SU-DHL-6 (cell line): Measurements from ENCODE around the gene CARD11.

ENCODE experiments used
- H2AFZ ChIP-seq: fragments of 200-600 bp; sonication (generic); 2 replicates; pipeline ENCODE4 v1.6.1; 2014; ENCODE audit warnings: low read depth, mild to moderate bottlenecking, moderate library complexity, mixed read lengths, antibody characterized with exemption, low read length; ENCODE audit not compliant: severe bottlenecking
- H3F3A ChIP-seq: fragments of 200-600 bp; shearing (Covaris generic); 2 replicates; pipeline ENCODE4 v1.6.0; 2016; ENCODE audit warnings: antibody characterized with exemption, mild to moderate bottlenecking; ENCODE audit not compliant: insufficient read depth
- H3K27ac ChIP-seq: fragments of 200-600 bp; sonication (generic); 2 replicates; pipeline ENCODE4 v1.5.1; 2016; ENCODE audit warnings: low read depth, mild to moderate bottlenecking, low read length, moderate library complexity, mixed read lengths
- H3K27me3 ChIP-seq: fragments of 200-600 bp; sonication (generic), shearing (Covaris generic); 2 replicates; pipeline ENCODE4 v1.6.0; 2014; ENCODE audit warnings: mild to moderate bottlenecking, low read length
- H3K36me3 ChIP-seq: fragments of 200-600 bp; sonication (generic); 2 replicates; pipeline ENCODE4 v1.6.1; 2014; ENCODE audit warnings: mild to moderate bottlenecking, low read length, mixed read lengths
- H3K4me2 ChIP-seq: fragments of 300-600, 200-600 bp; shearing (Covaris generic), sonication (generic); 2 replicates; pipeline ENCODE4 v1.6.0; 2014; ENCODE audit warnings: low read length, low read depth, mild to moderate bottlenecking; ENCODE audit not compliant: poor library complexity, severe bottlenecking
- H3K4me3 ChIP-seq: fragments of 200-600 bp; sonication (generic); 2 replicates; pipeline ENCODE4 v1.5.1; 2014; ENCODE audit warnings: antibody characterized with exemption, low read length, mild to moderate bottlenecking, mixed read lengths; ENCODE audit not compliant: insufficient read depth, poor library complexity, severe bottlenecking
- H3K79me2 ChIP-seq: fragments of 200-600 bp; sonication (generic); 2 replicates; pipeline ENCODE4 v1.6.1; 2014; ENCODE audit warnings: mild to moderate bottlenecking, low read length, moderate library complexity; ENCODE audit not compliant: insufficient read depth
- H3K9ac ChIP-seq: fragments of 200-600 bp; sonication (generic); 2 replicates; pipeline ENCODE4 v1.7.0; 2014; ENCODE audit warnings: mild to moderate bottlenecking, low read length
- H3K9me2 ChIP-seq: fragments of 200-600 bp; sonication (generic); replicated peaks from 2 replicates; pipeline ENCODE4 v1.6.1; 2014; ENCODE audit warnings: low read length; ENCODE audit not compliant: insufficient read depth
- H3K9me3 ChIP-seq: fragments of 200-600 bp; sonication (generic); 2 replicates; pipeline ENCODE4 v1.6.1; 2014; ENCODE audit warnings: low read length, mixed read lengths; ENCODE audit not compliant: insufficient read depth
- H4K20me1 ChIP-seq: fragments of 200-600 bp; sonication (generic); 2 replicates; pipeline ENCODE4 v1.6.1; 2014; ENCODE audit warnings: low read depth, mild to moderate bottlenecking, antibody characterized with exemption, low read length, moderate library complexity, mixed read lengths
- CTCF ChIP-seq: fragments of 200-600 bp; sonication (generic); IDR thresholded peaks from one replicate; pipeline ENCODE4 v1.5.1; 2017; ENCODE audit warnings: antibody characterized with exemption, mild to moderate bottlenecking, low read length, moderate library complexity; ENCODE audit not compliant: insufficient read depth, poor library complexity, severe bottlenecking
- EZH2phosphoT487 ChIP-seq: fragments of 200-600 bp; sonication (generic), shearing (Covaris generic); conservative IDR thresholded peaks from 2 replicates; pipeline ENCODE4 v1.6.1; 2018; ENCODE audit warnings: mild to moderate bottlenecking, antibody characterized with exemption, low read length, moderate library complexity, mixed read lengths

The CARD11 gene

GRCh38 chr7:3056234-3057065 is 12.8 kb upstream of the CARD11 start:
- no peaks in the 10 kb centered on the region for H3F3A ChIP-seq
- TF ChIP-seq EZH2phosphoT487, result no peak
- no peak for TF ChIP-seq CTCF

GRCh38 chr7:3055626-3056025 is 12.0 kb upstream of the CARD11 start:
- peaks cover 7% of the 10 kb centered on the region; the same call in 1 of the 2 replicates for H3K9me3 ChIP-seq
- H3K4me3 ChIP-seq, result no peak overlapping the region
- no peaks in the 10 kb centered on the region for H3K27me3 ChIP-seq
- no peak overlapping the region for H2AFZ ChIP-seq
- H3F3A ChIP-seq, result no peaks in the 10 kb centered on the region
- no peaks in the 10 kb centered on the region for H3K79me2 ChIP-seq
- no peaks in the 10 kb centered on the region for H3K36me3 ChIP-seq
- H3K9ac ChIP-seq, result no peak overlapping the region
- no peak for TF ChIP-seq EZH2phosphoT487
- no peak for TF ChIP-seq CTCF
- H3K9me2 ChIP-seq, result no peaks in the 10 kb centered on the region
- H3K4me2 ChIP-seq, result no peak overlapping the region
- no peak overlapping the region for H3K27ac ChIP-seq
- H4K20me1 ChIP-seq, result no peaks in the 10 kb centered on the region

More at GRCh38 chr7:3056234-3057065, 12.8 kb upstream of the CARD11 start:
- no peaks in the 10 kb centered on the region for H4K20me1 ChIP-seq
- H3K4me3 ChIP-seq, result no peak overlapping the region
- H3K9me2 ChIP-seq, result no peaks in the 10 kb centered on the region
- H3K36me3 ChIP-seq, result no peaks in the 10 kb centered on the region
- no peaks in the 10 kb centered on the region for H3K27me3 ChIP-seq
- no peak overlapping the region for H3K4me2 ChIP-seq
- H3K9me3 ChIP-seq, result peaks cover 7% of the 10 kb centered on the region; the same call in 1 of the 2 replicates
- H3K27ac ChIP-seq, result no peak overlapping the region
- H2AFZ ChIP-seq, result no peak overlapping the region
- no peak overlapping the region for H3K9ac ChIP-seq
- no peaks in the 10 kb centered on the region for H3K79me2 ChIP-seq

GRCh38 chr7:3042861-3043489 is 692 bp downstream of the CARD11 start:
- Histone ChIP-seq H3K9me2 (no peaks in the 10 kb centered on the region), H3K9me3 (no peaks in the 10 kb centered on the region), H3K4me3 (peak overlapping the region; percentile 94), H3F3A (0 out of 2 replicates have a peak, but pooled peaks cover 3% of the 10 kb centered on the region), H4K20me1 (no peaks in the 10 kb centered on the region), H3K27ac (peak overlapping the region; percentile 81), H3K4me2 (peak overlapping the region; percentile 70), H2AFZ (peak overlapping the region; percentile 61), H3K27me3 (no peaks in the 10 kb centered on the region), H3K79me2 (peaks cover 56% of the 10 kb centered on the region), H3K36me3 (no peaks in the 10 kb centered on the region), H3K9ac (peak overlapping the region; percentile 75)
- TF ChIP-seq CTCF (no peak), EZH2phosphoT487 (no peak)
